GM12878 (cell line): ENCODE data around the gene SHMT2. TPM values are rescaled to one million over a fixed set of nuclear protein-coding genes. Genes with fewer than 3 reads are reported as not detected.

Experiments
- ATAC-seq: fragments of 200-7000 bp; cut with Tn5 transposase; 3 replicates; pipeline ENCODE4 v1.9.1; 2020; ENCODE audit warnings: mild to moderate bottlenecking, moderate library complexity
- BruUV-seq: library from RNA; stranded (reverse); fragments of 400-500 nt; replicated peaks from 2 replicates; lab custom pipeline; 2021; lab: Mats Ljungman, UMichigan
- CTCF ChIA-PET: fragments of 300-600 bp; sonication (Branson Sonifier 250); formaldehyde crosslinking; extraction: SDS; loops from one replicate; lab custom pipeline; 2021; ENCODE audit warnings: inconsistent platforms; lab: Yijun Ruan, JAX
- POLR2A ChIA-PET: fragments of 350-600 bp; formaldehyde crosslinking; extraction: SDS; loops from one replicate; lab custom pipeline; 2021; ENCODE audit warnings: inconsistent platforms; lab: Charles Lee
- RAD21 ChIA-PET: fragments of 300-600 bp; sonication (Branson Sonifier 250); formaldehyde crosslinking; loops from one replicate; lab custom pipeline; 2023; ENCODE audit warnings: antibody characterized with exemption; ENCODE audit not compliant: unreplicated experiment; lab: Charles Lee
- SMC1A ChIA-PET: fragments of 300-600 bp; sonication (Branson Sonifier 250); formaldehyde crosslinking; loops from one replicate; lab custom pipeline; 2023; ENCODE audit not compliant: unreplicated experiment, uncharacterized antibody; lab: Charles Lee
- DNase-seq: peaks from one replicate; pipeline ENCODE4 v3.0.0-alpha.2; 2011; ENCODE audit warnings: low read depth, low spot score
- FAIRE-seq: peaks from 3 replicates; lab custom pipeline; 2011; peaks lifted over from hg19 to GRCh38; lab: Jason Lieb, UNC
- H2AFZ ChIP-seq: 2 replicates; pipeline ENCODE4 v1.6.0; 2011; ENCODE audit warnings: low read depth, low read length, control low read depth; ENCODE audit not compliant: control insufficient read depth
- H3K27ac ChIP-seq: 2 replicates; pipeline ENCODE4 v1.5.1; 2011; ENCODE audit warnings: control low read depth; ENCODE audit not compliant: control insufficient read depth, insufficient read depth
- H3K27me3 ChIP-seq, 2 experiments: replicated peaks in 1 of 2; 2 replicates each; pipeline versions ENCODE4 v1.6.0 to v1.6.1; 2011; ENCODE audit warnings: low read length in 1 of 2; ENCODE audit not compliant: control insufficient read depth in 2 of 2, insufficient read depth in 2 of 2
- H3K36me3 ChIP-seq, 2 experiments: 2 replicates each; pipeline ENCODE4 v1.5.1; 2011; ENCODE audit warnings: low read length in 1 of 2; ENCODE audit not compliant: control insufficient read depth in 2 of 2, insufficient read depth in 2 of 2
- H3K4me1 ChIP-seq: 2 replicates; pipeline ENCODE4 v1.6.1; 2011; ENCODE audit warnings: mild to moderate bottlenecking, low read length, moderate library complexity, mixed read lengths; ENCODE audit not compliant: control insufficient read depth, insufficient read depth
- H3K4me2 ChIP-seq: 2 replicates; pipeline ENCODE4 v1.6.0; 2011; ENCODE audit warnings: control low read depth; ENCODE audit not compliant: control insufficient read depth, insufficient read depth
- H3K4me3 ChIP-seq: fragments of 200-600 bp; sonication (generic); 2 replicates; pipeline ENCODE4 v1.5.1; 2016
- H3K79me2 ChIP-seq: 2 replicates; pipeline ENCODE4 v1.6.0; 2011; ENCODE audit warnings: low read length; ENCODE audit not compliant: control insufficient read depth, insufficient read depth
- H3K9ac ChIP-seq: 2 replicates; pipeline ENCODE4 v1.8.0; 2011; ENCODE audit warnings: low read length, control low read depth, mixed read lengths; ENCODE audit not compliant: control insufficient read depth, insufficient read depth
- H3K9me3 ChIP-seq: replicated peaks from 3 replicates; pipeline ENCODE4 v1.5.1; 2011; ENCODE audit warnings: mild to moderate bottlenecking, low read length; ENCODE audit not compliant: control insufficient read depth, insufficient read depth
- H4K20me1 ChIP-seq: 2 replicates; pipeline ENCODE4 v1.6.0; 2011; ENCODE audit not compliant: control insufficient read depth, insufficient read depth
- ATF3 ChIP-seq: IDR thresholded peaks from 2 replicates; pipeline ENCODE4 v1.6.1; 2011; ENCODE audit warnings: low read depth, mild to moderate bottlenecking, low read length, moderate library complexity, borderline replicate concordance; ENCODE audit errors: extremely low read depth
- FOXK2 ChIP-seq: fragments of 450-650 bp; IDR thresholded peaks from 2 replicates; pipeline ENCODE4 v1.6.1; 2017; ENCODE audit warnings: mild to moderate bottlenecking, moderate library complexity
- TCF3 ChIP-seq: IDR thresholded peaks from 2 replicates; pipeline ENCODE4 v1.6.1; 2012; ENCODE audit warnings: low read depth, mild to moderate bottlenecking, low read length, borderline replicate concordance; ENCODE audit not compliant: insufficient read depth
- ZBTB33 ChIP-seq: fragments of 450-650 bp; IDR thresholded peaks from 2 replicates; pipeline ENCODE4 v1.6.1; 2017; ENCODE audit warnings: mild to moderate bottlenecking
- WGBS: methylation state at CpG from one replicate; pipeline ENCODE4 v1.1.6; 2016; ENCODE audit warnings: low lambda C conversion rate; ENCODE audit not compliant: insufficient replicate concordance, insufficient coverage; ENCODE audit errors: missing lambda C conversion rate; 5-methylcytosine and 5-hydroxymethylcytosine counted together
- in situ Hi-C: fragments of 300-500 bp; cut with MboI; formaldehyde crosslinking; loops from 9 replicates; pipeline ENCODE4 v1.14.3; 2018; ENCODE audit warnings: mixed read lengths
- intact Hi-C: fragments of 100-400 bp; cut with micrococcal nuclease; formaldehyde crosslinking; loops from one replicate; pipeline ENCODE4 v1.14.2; 2022; ENCODE audit not compliant: unreplicated experiment
- polyA plus RNA-seq, 11 experiments: library from polyadenylated mRNA; depleted of rRNA in 4 of 11; unstranded in 6 of 11; stranded (reverse) in 5 of 11; fragments of >200 nt; fragmentation: Nextera tagmentation in 4 of 11; fragmentation: Illumina TruSeq in 1 of 11; extraction: Ambion mirVana in 4 of 11; extraction: Trizol in 1 of 11; gene quantifications; 1 replicate in 1 of 11; 2 replicates in 10 of 11; pipeline versions ENCODE4 v1.2.1 to v1.2.3, GENCODE V29; 2011 to 2016; ENCODE audit warnings: inconsistent platforms in 2 of 11, missing spikeins in 2 of 11, low read depth in 1 of 11
- total RNA-seq, 4 experiments: library from RNA; depleted of rRNA in 3 of 4; stranded (reverse); fragments of >200 nt in 3 of 4; fragmentation: Illumina TruSeq in 1 of 4; extraction: Trizol in 1 of 4; gene quantifications; 2 replicates each; pipeline versions ENCODE4 v1.2.1 to v1.2.3, GENCODE V29; 2013 to 2021

Gene SHMT2
- total and polyA plus RNA-seq, 10 of the 15 experiments (the other 5 are each of a cell fraction or from before 2014, with no cell fraction given), result 57.0 to 292 (median 186) TPM

GRCh38 chr12:57261428-57261865 lies 31.9 kb downstream of the SHMT2 start (continued):
- TF ChIP-seq ZBTB33 (no peak), ATF3 (no peak), TCF3 (no peak)
- TF ChIP-seq, all 136 proteins: peak for 0

GRCh38 chr12:57262126-57262822 lies 32.8 kb downstream of the SHMT2 start:
- ATAC-seq, result no peak
- H3K4me1 ChIP-seq, result no peaks in the 10 kb centered on the region
- no peak overlapping the region for H3K9ac ChIP-seq
- H3K36me3 ChIP-seq, result peaks cover 0 to 9% of the 10 kb centered on the region in 2 experiments; a peak in 2 of 4 replicates
- no peak for TF ChIP-seq FOXK2
- TF ChIP-seq, all 136 proteins: peak for 0
- H3K4me2 ChIP-seq, result no peak overlapping the region
- H3K79me2 ChIP-seq, result no peaks in the 10 kb centered on the region
- 94% methylated on average over 3 of the region's 3 CpGs for WGBS
- no peak overlapping the region for H3K4me3 ChIP-seq
- no peaks in the 10 kb centered on the region for H4K20me1 ChIP-seq
- intact Hi-C loops, result no loop called here
- POLR2A ChIA-PET, result no interaction called here
- DNase-seq (no peak), FAIRE-seq (no peak)
- no peak overlapping the region for H3K27ac ChIP-seq
- RAD21 ChIA-PET, result interaction anchor here (0.6 to 5.4 kb wide), 6 partner anchors 26 to 198 kb away, joined by 3 to 73 read pairs (median 5); partner anchors contain the start of gene INHBE
- H3K9me3 ChIP-seq, result no peaks in the 10 kb centered on the region
- no TSS peak for BruUV-seq
- SMC1A ChIA-PET, result interaction anchor here (0.8 to 9.5 kb wide), 2 partner anchors 12 to 191 kb away, joined by 3 to 134 read pairs; partner anchors contain the start of genes INHBE and STAC3
- CTCF ChIA-PET, result interaction anchor here (1.1 to 9.4 kb wide), 9 partner anchors 10 to 196 kb away, joined by 3 to 210 read pairs (median 10); partner anchors contain the start of genes INHBE and STAC3
- H3K27me3 ChIP-seq, result no peaks in the 10 kb centered on the region
- no peak overlapping the region for H2AFZ ChIP-seq
- in situ Hi-C loops, result loop anchor here (5.0 kb wide), 1 partner anchor 195 kb away; the partner anchor contains the start of genes GLI1 and INHBE
